ENCODE data around the gene UBE2G2.

DNA sequence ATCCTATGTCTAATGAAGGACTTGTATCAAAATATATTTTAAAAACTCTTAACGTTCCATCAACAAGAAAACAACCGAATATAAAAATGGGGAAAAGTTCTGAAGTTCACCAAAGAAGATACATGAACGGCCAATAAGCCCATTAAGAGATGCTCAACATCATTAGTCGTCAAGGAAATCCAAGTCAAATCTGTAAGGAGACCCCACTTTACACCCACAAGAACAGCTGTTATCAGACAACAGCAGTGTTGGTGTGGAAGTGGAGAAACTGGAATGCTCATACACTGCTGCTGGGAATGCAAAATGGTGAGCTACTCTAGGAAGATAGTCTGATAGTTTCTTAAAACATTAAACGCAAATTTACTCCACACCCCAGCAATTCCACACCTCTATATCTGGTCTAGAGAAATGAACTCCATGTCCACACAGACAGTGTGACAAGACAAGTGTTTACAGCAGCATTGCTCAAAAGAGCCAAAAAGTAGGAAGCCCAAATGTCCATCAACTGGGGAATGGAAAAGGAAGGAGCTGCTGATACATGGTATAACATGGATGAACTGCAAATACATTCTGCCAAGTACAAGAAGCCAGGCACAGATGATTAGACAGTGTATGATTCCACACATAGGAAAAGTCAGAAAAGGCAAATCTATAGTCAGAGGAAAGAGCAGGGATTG, 18.5 kb downstream of the UBE2G2 start:
- no peak for TF ChIP-seq CTCF (conservative IDR thresholded peaks at IDR 0.05 in 1 of 2, IDR thresholded peaks at IDR 0.05 in 1 of 2; ENCODE audit: low read depth in 1 of 2, low read length in 2 of 2)
- no peak for TF ChIP-seq EZH2 (IDR thresholded peaks at IDR 0.05; ENCODE audit: low read length, missing control alignments)

Data from fibroblast of lung (primary cell).